Measurements from ENCODE around the gene DAB1.

DNA sequence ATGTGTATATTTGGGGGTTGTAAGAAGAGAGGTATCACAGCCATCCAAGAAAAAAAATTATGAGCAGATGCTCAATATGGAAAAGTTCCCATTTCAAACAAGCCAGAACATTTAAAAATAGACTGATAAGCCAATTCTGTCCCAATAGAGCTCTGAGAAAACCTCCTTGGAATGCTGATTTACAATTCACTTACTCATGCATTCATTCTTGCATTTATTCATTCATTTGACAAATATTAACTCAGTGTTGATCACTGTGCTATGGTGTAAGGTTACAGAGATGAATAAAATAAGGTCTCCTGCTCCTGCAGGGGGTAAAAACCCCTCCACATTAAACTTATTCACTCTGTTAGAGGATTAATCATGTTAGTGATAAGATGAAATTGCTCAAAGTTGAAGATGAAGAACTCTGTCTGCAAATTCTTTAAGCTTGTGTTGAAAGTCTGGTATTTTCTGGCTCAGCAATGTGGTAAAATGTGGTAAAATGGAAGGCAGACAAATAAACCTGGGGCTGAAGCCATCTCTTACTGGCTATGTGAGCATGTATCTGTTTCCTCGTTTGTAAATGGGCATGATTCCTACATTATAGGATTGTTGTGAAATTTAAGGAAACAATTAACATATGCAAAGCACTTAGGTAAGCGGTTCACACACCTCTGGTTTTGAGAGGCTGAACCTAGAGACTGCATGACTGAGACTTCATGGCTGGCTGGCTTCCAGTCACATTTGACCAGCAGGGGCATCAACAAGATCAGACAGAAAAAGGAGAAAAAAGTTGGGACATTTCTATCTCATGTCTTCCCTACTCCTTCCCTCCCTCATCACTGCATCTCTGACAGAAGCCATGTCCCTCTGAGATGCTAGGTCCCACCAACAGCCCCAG, 45.0 kb upstream of the DAB1 start:
- no peak for TF ChIP-seq RUNX3 (IDR thresholded peaks at IDR 0.05; ENCODE audit: low read length)
- no peak for TF ChIP-seq RAD21 (IDR thresholded peaks at IDR 0.05; ENCODE audit: insufficient read depth, low read depth, low read length)
